B cell (primary cell): ENCODE data around the gene CAMK2G. TPM values are rescaled to one million over a fixed set of nuclear protein-coding genes. Genes with fewer than 3 reads are reported as not detected.

Experiments
- ATAC-seq: fragments of 200-7000 bp; cut with Tn5 transposase; one replicate; pipeline ENCODE4 v1.10.0; 2021; ENCODE audit warnings: low read depth, mild to moderate bottlenecking, moderate number of reproducible peaks, moderate library complexity
- CTCF ChIA-PET: fragments of 350-600 bp; sonication (Branson Sonifier 250); formaldehyde crosslinking; loops from one replicate; lab custom pipeline; 2021; ENCODE audit warnings: antibody characterized with exemption, inconsistent platforms; lab: Charles Lee
- POLR2A ChIA-PET: fragments of 350-600 bp; sonication (Branson Sonifier 250); formaldehyde crosslinking; loops from one replicate; lab custom pipeline; 2021; ENCODE audit warnings: antibody characterized with exemption; lab: Charles Lee
- DNase-seq: peaks from one replicate; pipeline ENCODE4 v3.0.0; 2013
- H2AFZ ChIP-seq: 2 replicates; pipeline ENCODE4 v1.6.1; 2012; ENCODE audit warnings: mild to moderate bottlenecking, low read depth, low read length; ENCODE audit not compliant: insufficient read depth, poor library complexity, severe bottlenecking
- H3K27ac ChIP-seq, 2 donors: 1 replicate in 1 of 2; 2 replicates in 1 of 2; pipeline ENCODE4 v1.5.1; 2012 to 2013; ENCODE audit warnings: low read length in 2 of 2, mild to moderate bottlenecking in 2 of 2, moderate library complexity in 1 of 2
- H3K27me3 ChIP-seq, 4 experiments: fragments of 200-600 bp in 1 of 4; sonication (generic) in 1 of 4; replicated peaks in 1 of 4; 1 replicate in 2 of 4; 2 replicates in 2 of 4; pipeline versions ENCODE4 v1.6.1 to v1.7.0; 2013 to 2016; ENCODE audit warnings: low read length in 3 of 4, mild to moderate bottlenecking in 2 of 4, mixed read lengths in 1 of 4, moderate library complexity in 1 of 4; ENCODE audit not compliant: insufficient read depth in 4 of 4, control insufficient read depth in 3 of 4; ENCODE audit errors: control extremely low read depth in 1 of 4
- H3K36me3 ChIP-seq, 2 experiments: replicated peaks in 1 of 2; 1 replicate in 1 of 2; 2 replicates in 1 of 2; pipeline versions ENCODE4 v1.6.1 to v1.7.1; 2013; ENCODE audit warnings: low read length in 1 of 2; ENCODE audit not compliant: insufficient read depth in 2 of 2, control insufficient read depth in 1 of 2; ENCODE audit errors: control extremely low read depth in 1 of 2, extremely low read depth in 1 of 2
- H3K4me1 ChIP-seq, 2 donors: fragments of 200-600 bp in 1 of 2; sonication (generic) in 1 of 2; 1 replicate in 1 of 2; 2 replicates in 1 of 2; pipeline versions ENCODE4 v1.5.1 to v1.6.1; 2013 to 2017; ENCODE audit warnings: low read length in 2 of 2; ENCODE audit not compliant: control insufficient read depth in 2 of 2, insufficient read depth in 2 of 2
- H3K4me2 ChIP-seq: replicated peaks from 2 replicates; pipeline ENCODE3; 2012; ENCODE audit warnings: mild to moderate bottlenecking, low read depth, low read length; ENCODE audit not compliant: poor library complexity, severe bottlenecking
- H3K4me3 ChIP-seq, 5 experiments: fragments of 200-600 bp in 1 of 5; sonication (generic) in 1 of 5; 1 replicate in 3 of 5; 2 replicates in 2 of 5; pipeline versions ENCODE4 v1.5.1 to v1.7.0; 2011 to 2016; ENCODE audit warnings: low read length in 4 of 5, mild to moderate bottlenecking in 4 of 5, low read depth in 2 of 5, control low read depth in 1 of 5, moderate library complexity in 1 of 5; ENCODE audit not compliant: insufficient read depth in 1 of 5; ENCODE audit errors: control extremely low read depth in 1 of 5, extremely low read depth in 1 of 5
- H3K79me2 ChIP-seq: fragments of 200-600 bp; sonication (generic); one replicate; pipeline ENCODE4 v1.6.0; 2016; ENCODE audit warnings: low read length; ENCODE audit not compliant: control insufficient read depth, insufficient read depth
- H3K9ac ChIP-seq: fragments of 200-600 bp; sonication (generic); 2 replicates; pipeline ENCODE4 v1.6.1; 2017; ENCODE audit warnings: mild to moderate bottlenecking, low read length, moderate library complexity
- H3K9me3 ChIP-seq, 3 donors: one replicate each; pipeline versions ENCODE4 v1.6.1 to v1.7.1; 2013; ENCODE audit warnings: low read length in 2 of 3; ENCODE audit not compliant: control insufficient read depth in 2 of 3, insufficient read depth in 1 of 3; ENCODE audit errors: control extremely low read depth in 1 of 3
- H4K20me1 ChIP-seq: 2 replicates; pipeline ENCODE4 v1.6.0; 2012; ENCODE audit warnings: mild to moderate bottlenecking, low read length; ENCODE audit not compliant: insufficient read depth, control insufficient read depth, poor library complexity, severe bottlenecking
- H3K27ac Mint-ChIP-seq: one replicate; pipeline ENCODE4 v1.8.0; 2021; ENCODE audit warnings: mixed read lengths
- H3K27me3 Mint-ChIP-seq: one replicate; pipeline ENCODE4 v1.8.0; 2021; ENCODE audit warnings: mixed read lengths
- H3K4me1 Mint-ChIP-seq: one replicate; pipeline ENCODE4 v1.8.0; 2021; ENCODE audit warnings: mixed read lengths
- H3K4me3 Mint-ChIP-seq: one replicate; pipeline ENCODE4 v1.8.0; 2021; ENCODE audit warnings: mixed read lengths
- H3K9me3 Mint-ChIP-seq: one replicate; pipeline ENCODE4 v1.8.0; 2022; ENCODE audit warnings: mixed read lengths; ENCODE audit not compliant: insufficient read depth
- CTCF ChIP-seq: fragments of 200-600 bp; IDR thresholded peaks from one replicate; pipeline ENCODE4 v1.8.0; 2022; ENCODE audit warnings: antibody characterized with exemption, mild to moderate bottlenecking
- EZH2 ChIP-seq: IDR thresholded peaks from 2 replicates; pipeline ENCODE4 v1.6.1; 2012; ENCODE audit warnings: borderline replicate concordance, low read depth, mild to moderate bottlenecking, moderate library complexity, low read length; ENCODE audit not compliant: insufficient read depth, poor library complexity, severe bottlenecking
- WGBS: methylation state at CpG from one replicate; pipeline ENCODE4 v1.1.5; 2013; ENCODE audit warnings: missing lambda C conversion rate; ENCODE audit not compliant: insufficient coverage; 5-methylcytosine and 5-hydroxymethylcytosine counted together
- intact Hi-C: fragments of 100-400 bp; cut with micrococcal nuclease; formaldehyde crosslinking; loops from one replicate; pipeline ENCODE4 v1.10.0; 2022
- polyA plus RNA-seq: library from polyadenylated mRNA; depleted of rRNA; stranded (reverse); fragments of >200 nt; gene quantifications from 2 replicates; pipeline ENCODE4 v1.2.3, GENCODE V29; 2012
- total RNA-seq, 2 donors: library from RNA; stranded (reverse); fragments of 120-200 nt in 1 of 2; gene quantifications; 1 replicate in 1 of 2; 2 replicates in 1 of 2; pipeline versions ENCODE4 v1.2.3 to v1.2.4, GENCODE V29; 2013 to 2022

CAMK2G gene
- total and polyA plus RNA-seq, 2 donors (not counting 1 experiment from before 2014, with no cell fraction given), result 42.7 to 48.7 TPM

GRCh38 chr10:73859428-73859783, 14.9 kb downstream of the CAMK2G start:
- no peak overlapping the region for H3K27ac ChIP-seq
- H3K9ac ChIP-seq, result no peak overlapping the region
- DNase-seq, result no peak
- H3K27me3 ChIP-seq, result no peaks in the 10 kb centered on the region
- no peak overlapping the region for H3K4me3 ChIP-seq
- no peak overlapping the region for H2AFZ ChIP-seq
- peaks cover 6 to 15% of the 10 kb centered on the region in 2 donors for H3K4me1 ChIP-seq
- ATAC-seq, result no peak
- Mint-ChIP-seq H3K4me3 (no peak overlapping the region), H3K4me1 (peaks cover 18% of the 10 kb centered on the region), H3K9me3 (no peaks in the 10 kb centered on the region), H3K27me3 (no peaks in the 10 kb centered on the region), H3K27ac (no peak overlapping the region)
- no peaks in the 10 kb centered on the region for H3K9me3 ChIP-seq
- H3K4me2 ChIP-seq, result no peak overlapping the region
- H4K20me1 ChIP-seq, result peaks cover 40% of the 10 kb centered on the region
- H3K79me2 ChIP-seq, result peaks cover 95% of the 10 kb centered on the region
- POLR2A ChIA-PET, result interaction anchor here (1.0 kb wide), 1 partner anchor 10 kb away, joined by 3 read pairs; no protein-coding TSS in a partner anchor
- peaks cover 3 to 62% of the 10 kb centered on the region in 2 experiments for H3K36me3 ChIP-seq
- WGBS, result 86% methylated on average over 5 of the region's 5 CpGs
- no peak for TF ChIP-seq CTCF
- TF ChIP-seq EZH2, result no peak
- intact Hi-C loops, result no loop called here
- CTCF ChIA-PET, result interaction anchor here (0.6 to 19.4 kb wide), 4 partner anchors 10 to 81 kb away, joined by 3 to 498 read pairs (median 4); partner anchors contain the start of gene CAMK2G

- CTCF ChIA-PET, result interaction anchor here (0.6 to 19.4 kb wide), 4 partner anchors 9 to 82 kb away, joined by 3 to 498 read pairs (median 4); partner anchors contain the start of gene CAMK2G
- Histone ChIP-seq H3K4me3 (no peak overlapping the region), H3K79me2 (peaks cover 91% of the 10 kb centered on the region), H3K4me1 (peaks cover under 1 to 9% of the 10 kb centered on the region in 2 donors), H3K9me3 (no peaks in the 10 kb centered on the region), H3K27ac (no peak overlapping the region), H3K27me3 (no peaks in the 10 kb centered on the region), H3K36me3 (peaks cover 3 to 67% of the 10 kb centered on the region in 2 experiments), H3K4me2 (no peak overlapping the region), H4K20me1 (peaks cover 45% of the 10 kb centered on the region), H2AFZ (no peak overlapping the region), H3K9ac (no peak overlapping the region)
- no peak overlapping the region for H3K4me3 Mint-ChIP-seq
- no peak for DNase-seq
- H3K27me3 Mint-ChIP-seq, result no peaks in the 10 kb centered on the region
- POLR2A ChIA-PET, result interaction anchor here (1.0 kb wide), 1 partner anchor 9 kb away, joined by 3 read pairs; no protein-coding TSS in a partner anchor
- intact Hi-C loops, result no loop called here
- TF ChIP-seq EZH2 (no peak), CTCF (no peak)
- peaks cover 15% of the 10 kb centered on the region for H3K4me1 Mint-ChIP-seq
- no peak overlapping the region for H3K27ac Mint-ChIP-seq
- WGBS, result 83% methylated on average over 11 of the region's 13 CpGs
- H3K9me3 Mint-ChIP-seq, result no peaks in the 10 kb centered on the region
- no peak for ATAC-seq
These were observed 15.5 kb downstream of the CAMK2G start for GRCh38 chr10:73858750-73859427.
